Measurements from ENCODE around the gene SPAG5.

DNA sequence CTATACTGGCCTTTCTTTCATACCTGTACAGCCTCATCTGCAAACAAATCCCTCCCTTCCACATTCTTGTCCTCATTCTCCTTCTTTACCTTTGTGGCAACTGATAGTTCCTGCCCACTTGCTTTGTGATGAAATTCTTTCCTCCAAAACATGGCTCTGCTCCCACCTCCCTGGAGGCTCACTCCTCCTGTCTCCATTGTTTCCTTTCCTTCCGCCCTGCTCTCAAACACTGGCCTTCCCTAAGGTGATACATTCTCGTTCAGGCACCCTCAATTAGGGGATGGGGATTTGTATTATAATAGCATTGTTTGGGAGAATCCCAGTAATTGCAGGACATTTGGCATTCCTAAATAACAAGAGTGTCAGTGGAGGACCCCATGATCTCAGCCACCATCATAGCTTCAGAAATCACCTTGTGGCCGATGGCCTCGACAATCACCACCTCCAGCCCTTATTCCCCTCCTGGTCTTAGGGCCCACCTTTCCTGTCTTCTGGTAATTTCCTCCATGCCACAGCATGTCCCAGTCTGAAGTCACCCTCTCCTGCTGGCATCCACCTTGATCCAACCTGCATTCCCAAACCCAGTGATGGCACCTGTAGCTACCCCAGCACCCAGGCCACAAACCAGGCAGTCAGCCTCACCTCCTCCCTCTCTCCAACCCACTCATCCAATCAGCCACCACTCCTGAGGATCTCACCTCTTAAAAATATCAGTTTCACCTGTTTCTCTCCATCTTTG, 54.3 kb downstream of the SPAG5 start:
- TF ChIP-seq, protein P1, sequence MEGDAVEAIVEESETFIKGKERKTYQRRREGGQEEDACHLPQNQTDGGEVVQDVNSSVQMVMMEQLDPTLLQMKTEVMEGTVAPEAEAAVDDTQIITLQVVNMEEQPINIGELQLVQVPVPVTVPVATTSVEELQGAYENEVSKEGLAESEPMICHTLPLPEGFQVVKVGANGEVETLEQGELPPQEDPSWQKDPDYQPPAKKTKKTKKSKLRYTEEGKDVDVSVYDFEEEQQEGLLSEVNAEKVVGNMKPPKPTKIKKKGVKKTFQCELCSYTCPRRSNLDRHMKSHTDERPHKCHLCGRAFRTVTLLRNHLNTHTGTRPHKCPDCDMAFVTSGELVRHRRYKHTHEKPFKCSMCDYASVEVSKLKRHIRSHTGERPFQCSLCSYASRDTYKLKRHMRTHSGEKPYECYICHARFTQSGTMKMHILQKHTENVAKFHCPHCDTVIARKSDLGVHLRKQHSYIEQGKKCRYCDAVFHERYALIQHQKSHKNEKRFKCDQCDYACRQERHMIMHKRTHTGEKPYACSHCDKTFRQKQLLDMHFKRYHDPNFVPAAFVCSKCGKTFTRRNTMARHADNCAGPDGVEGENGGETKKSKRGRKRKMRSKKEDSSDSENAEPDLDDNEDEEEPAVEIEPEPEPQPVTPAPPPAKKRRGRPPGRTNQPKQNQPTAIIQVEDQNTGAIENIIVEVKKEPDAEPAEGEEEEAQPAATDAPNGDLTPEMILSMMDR (IDR thresholded peaks at IDR 0.05) = no peak
- no peak for TF ChIP-seq POLR2A (IDR thresholded peaks at IDR 0.05)
